ENCODE data around the gene KBTBD8.
A peak's percentile ranks its signal among the peaks of the same experiment; 100 is the strongest.

The KBTBD8 gene

GRCh38 chr3:67037615-67038014 lies 39.5 kb downstream of the KBTBD8 start:
- no peak for DNase-seq (ENCODE audit: low read depth)
- H3K4me3 ChIP-seq (ENCODE audit: low read depth, low read length) = no peak overlapping the region
- no peak for TF ChIP-seq MAX (IDR thresholded peaks at IDR 0.05; ENCODE audit: low read depth, low read length)
- TF ChIP-seq POLR2A (IDR thresholded peaks at IDR 0.05; ENCODE audit: extremely low read depth, insufficient read length) = no peak

- TF ChIP-seq CTCF (IDR thresholded peaks at IDR 0.05; ENCODE audit: low read depth, low read length) = no peak
- TF ChIP-seq MYC (IDR thresholded peaks at IDR 0.05; ENCODE audit: low read depth, low read length) = no peak
- no peak for TF ChIP-seq MAX (IDR thresholded peaks at IDR 0.05; ENCODE audit: low read depth, low read length)
- TF ChIP-seq POLR2A (IDR thresholded peaks at IDR 0.05; ENCODE audit: extremely low read depth, insufficient read length) = no peak
- no peak for DNase-seq (ENCODE audit: low read depth)
- no peak overlapping the region for H3K4me3 ChIP-seq (ENCODE audit: low read depth, low read length)
These were observed 46.2 kb downstream of the KBTBD8 start for GRCh38 chr3:67044295-67044694.

DNA sequence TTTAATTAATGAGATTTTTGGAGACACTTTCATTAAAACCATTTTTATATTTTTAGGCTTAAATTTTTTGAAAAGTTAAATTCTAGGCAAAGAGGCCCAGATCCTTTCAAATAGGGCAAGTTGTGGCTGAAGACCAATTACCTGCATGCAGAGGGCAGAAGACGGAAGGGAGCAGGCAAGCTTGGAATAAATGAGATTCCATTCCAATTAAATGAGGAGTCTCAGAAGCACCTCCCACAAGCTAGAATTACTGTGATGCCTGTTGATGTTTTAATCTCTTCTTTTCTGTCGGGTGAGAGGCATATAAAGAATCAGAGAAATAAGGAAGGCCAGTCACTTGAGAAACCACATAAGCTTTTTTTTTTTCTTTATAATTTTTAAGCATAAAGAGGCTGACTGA lies 46.8 kb downstream of the KBTBD8 start:
- DNase-seq (ENCODE audit: low read depth) = no peak
- H3K4me3 ChIP-seq (ENCODE audit: low read depth, low read length) = no peak overlapping the region
- TF ChIP-seq MYC (IDR thresholded peaks at IDR 0.05; ENCODE audit: low read depth, low read length) (no peak), CTCF (IDR thresholded peaks at IDR 0.05; ENCODE audit: low read depth, low read length) (no peak), MAX (IDR thresholded peaks at IDR 0.05; ENCODE audit: low read depth, low read length) (no peak), POLR2A (IDR thresholded peaks at IDR 0.05; ENCODE audit: extremely low read depth, insufficient read length) (no peak)

- TF ChIP-seq POLR2A (IDR thresholded peaks at IDR 0.05; ENCODE audit: extremely low read depth, insufficient read length) (no peak), MAX (IDR thresholded peaks at IDR 0.05; ENCODE audit: low read depth, low read length) (no peak), CTCF (IDR thresholded peaks at IDR 0.05; ENCODE audit: low read depth, low read length) (no peak), MYC (IDR thresholded peaks at IDR 0.05; ENCODE audit: low read depth, low read length) (no peak)
These were observed 47.8 kb downstream of the KBTBD8 start for GRCh38 chr3:67045711-67046465.

DNA sequence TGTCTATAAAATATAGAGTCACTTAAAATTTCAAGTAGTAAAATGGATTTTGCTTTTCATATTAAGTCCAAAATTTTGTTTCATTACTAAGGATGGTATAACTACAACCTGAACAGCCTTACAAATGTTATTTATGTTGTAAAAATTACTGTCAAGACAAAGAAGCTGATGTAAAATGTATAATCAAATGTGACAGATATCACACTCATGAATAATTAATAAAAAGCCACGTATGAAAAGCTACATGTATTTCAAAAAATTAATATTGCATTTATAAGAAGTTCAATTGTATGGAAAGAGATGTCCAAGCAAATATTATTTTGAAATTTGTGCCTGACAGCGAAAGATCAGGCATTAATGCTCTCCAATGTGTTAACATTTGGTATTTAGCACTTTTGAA lies 48.9 kb downstream of the KBTBD8 start:
- no peak overlapping the region for H3K4me3 ChIP-seq (ENCODE audit: low read depth, low read length)
- DNase-seq (ENCODE audit: low read depth) = no peak
- TF ChIP-seq MAX (IDR thresholded peaks at IDR 0.05; ENCODE audit: low read depth, low read length) = no peak
- no peak for TF ChIP-seq CTCF (IDR thresholded peaks at IDR 0.05; ENCODE audit: low read depth, low read length)
- TF ChIP-seq MYC (IDR thresholded peaks at IDR 0.05; ENCODE audit: low read depth, low read length) = no peak
- no peak for TF ChIP-seq POLR2A (IDR thresholded peaks at IDR 0.05; ENCODE audit: extremely low read depth, insufficient read length)

More at GRCh38 chr3:67045711-67046465, 47.8 kb downstream of the KBTBD8 start:
- no peak for DNase-seq (ENCODE audit: low read depth)
- H3K4me3 ChIP-seq (ENCODE audit: low read depth, low read length) = no peak overlapping the region

- peak; percentile 7 for DNase-seq (ENCODE audit: low read depth)
- H3K4me3 ChIP-seq (ENCODE audit: low read depth, low read length) = no peak overlapping the region
- TF ChIP-seq POLR2A (IDR thresholded peaks at IDR 0.05; ENCODE audit: extremely low read depth, insufficient read length) (no peak), MAX (IDR thresholded peaks at IDR 0.05; ENCODE audit: low read depth, low read length) (no peak), MYC (IDR thresholded peaks at IDR 0.05; ENCODE audit: low read depth, low read length) (no peak), CTCF (IDR thresholded peaks at IDR 0.05; ENCODE audit: low read depth, low read length) (no peak)
These were observed 50.1 kb downstream of the KBTBD8 start for GRCh38 chr3:67048067-67048714.
